GM12878 (cell line): ENCODE results near the gene SRCIN1. TPM values are rescaled to one million over a fixed set of nuclear protein-coding genes. Genes with fewer than 3 reads are reported as not detected.

Experiments used
- ATAC-seq: fragments of 200-7000 bp; cut with Tn5 transposase; 3 replicates; pipeline ENCODE4 v1.9.1; 2020; ENCODE audit warnings: mild to moderate bottlenecking, moderate library complexity
- BruUV-seq: library from RNA; stranded (reverse); fragments of 400-500 nt; replicated peaks from 2 replicates; lab custom pipeline; 2021; lab: Mats Ljungman, UMichigan
- CTCF ChIA-PET: fragments of 300-600 bp; sonication (Branson Sonifier 250); formaldehyde crosslinking; extraction: SDS; loops from one replicate; lab custom pipeline; 2021; ENCODE audit warnings: inconsistent platforms; lab: Yijun Ruan, JAX
- POLR2A ChIA-PET: fragments of 350-600 bp; formaldehyde crosslinking; extraction: SDS; loops from one replicate; lab custom pipeline; 2021; ENCODE audit warnings: inconsistent platforms; lab: Charles Lee
- RAD21 ChIA-PET: fragments of 300-600 bp; sonication (Branson Sonifier 250); formaldehyde crosslinking; loops from one replicate; lab custom pipeline; 2023; ENCODE audit warnings: antibody characterized with exemption; ENCODE audit not compliant: unreplicated experiment; lab: Charles Lee
- SMC1A ChIA-PET: fragments of 300-600 bp; sonication (Branson Sonifier 250); formaldehyde crosslinking; loops from one replicate; lab custom pipeline; 2023; ENCODE audit not compliant: unreplicated experiment, uncharacterized antibody; lab: Charles Lee
- DNase-seq: peaks from one replicate; pipeline ENCODE4 v3.0.0-alpha.2; 2011; ENCODE audit warnings: low read depth, low spot score
- FAIRE-seq: peaks from 3 replicates; lab custom pipeline; 2011; peaks lifted over from hg19 to GRCh38; lab: Jason Lieb, UNC
- H2AFZ ChIP-seq: 2 replicates; pipeline ENCODE4 v1.6.0; 2011; ENCODE audit warnings: low read depth, low read length, control low read depth; ENCODE audit not compliant: control insufficient read depth
- H3K27ac ChIP-seq: 2 replicates; pipeline ENCODE4 v1.5.1; 2011; ENCODE audit warnings: control low read depth; ENCODE audit not compliant: control insufficient read depth, insufficient read depth
- H3K27me3 ChIP-seq, 2 experiments: replicated peaks in 1 of 2; 2 replicates each; pipeline versions ENCODE4 v1.6.0 to v1.6.1; 2011; ENCODE audit warnings: low read length in 1 of 2; ENCODE audit not compliant: control insufficient read depth in 2 of 2, insufficient read depth in 2 of 2
- H3K36me3 ChIP-seq, 2 experiments: 2 replicates each; pipeline ENCODE4 v1.5.1; 2011; ENCODE audit warnings: low read length in 1 of 2; ENCODE audit not compliant: control insufficient read depth in 2 of 2, insufficient read depth in 2 of 2
- H3K4me1 ChIP-seq: 2 replicates; pipeline ENCODE4 v1.6.1; 2011; ENCODE audit warnings: mild to moderate bottlenecking, low read length, moderate library complexity, mixed read lengths; ENCODE audit not compliant: control insufficient read depth, insufficient read depth
- H3K4me2 ChIP-seq: 2 replicates; pipeline ENCODE4 v1.6.0; 2011; ENCODE audit warnings: control low read depth; ENCODE audit not compliant: control insufficient read depth, insufficient read depth
- H3K4me3 ChIP-seq: fragments of 200-600 bp; sonication (generic); 2 replicates; pipeline ENCODE4 v1.5.1; 2016
- H3K79me2 ChIP-seq: 2 replicates; pipeline ENCODE4 v1.6.0; 2011; ENCODE audit warnings: low read length; ENCODE audit not compliant: control insufficient read depth, insufficient read depth
- H3K9ac ChIP-seq: 2 replicates; pipeline ENCODE4 v1.8.0; 2011; ENCODE audit warnings: low read length, control low read depth, mixed read lengths; ENCODE audit not compliant: control insufficient read depth, insufficient read depth
- H3K9me3 ChIP-seq: replicated peaks from 3 replicates; pipeline ENCODE4 v1.5.1; 2011; ENCODE audit warnings: mild to moderate bottlenecking, low read length; ENCODE audit not compliant: control insufficient read depth, insufficient read depth
- H4K20me1 ChIP-seq: 2 replicates; pipeline ENCODE4 v1.6.0; 2011; ENCODE audit not compliant: control insufficient read depth, insufficient read depth
- CEBPB ChIP-seq, 2 experiments: fragments of 150-350 bp in 1 of 2; IDR thresholded peaks; 2 replicates each; pipeline ENCODE4 v1.6.1; 2012 to 2014; ENCODE audit warnings: low read depth in 2 of 2, low read length in 2 of 2, borderline replicate concordance in 1 of 2, inconsistent platforms in 1 of 2
- HDAC2 ChIP-seq: fragments of 200-600 bp; sonication (generic); IDR thresholded peaks from 2 replicates; pipeline ENCODE4 v1.6.1; 2017
- MAX ChIP-seq: IDR thresholded peaks from 2 replicates; pipeline ENCODE4 v1.6.1; 2012; ENCODE audit warnings: low read depth, low read length, improper control_type of control experiment
- MYC ChIP-seq: IDR thresholded peaks from 2 replicates; pipeline ENCODE4 v1.6.1; 2011; ENCODE audit warnings: mild to moderate bottlenecking, low read length, moderate library complexity, inconsistent platforms; ENCODE audit not compliant: insufficient read depth, insufficient replicate concordance, insufficient read length, severe bottlenecking
- SMARCA5 ChIP-seq: fragments of 450-650 bp; IDR thresholded peaks from 2 replicates; pipeline ENCODE4 v1.6.1; 2017; ENCODE audit warnings: mild to moderate bottlenecking
- ZBTB11 ChIP-seq: fragments of 450-650 bp; formaldehyde crosslinking; IDR thresholded peaks from 2 replicates; pipeline ENCODE4 v1.5.0; 2022; ENCODE audit warnings: mild to moderate bottlenecking, missing genetic modification characterization
- WGBS: methylation state at CpG from one replicate; pipeline ENCODE4 v1.1.6; 2016; ENCODE audit warnings: low lambda C conversion rate; ENCODE audit not compliant: insufficient replicate concordance, insufficient coverage; ENCODE audit errors: missing lambda C conversion rate; 5-methylcytosine and 5-hydroxymethylcytosine counted together
- in situ Hi-C: fragments of 300-500 bp; cut with MboI; formaldehyde crosslinking; loops from 9 replicates; pipeline ENCODE4 v1.14.3; 2018; ENCODE audit warnings: mixed read lengths
- intact Hi-C: fragments of 100-400 bp; cut with micrococcal nuclease; formaldehyde crosslinking; loops from one replicate; pipeline ENCODE4 v1.14.2; 2022; ENCODE audit not compliant: unreplicated experiment
- polyA plus RNA-seq, 11 experiments: library from polyadenylated mRNA; depleted of rRNA in 4 of 11; unstranded in 6 of 11; stranded (reverse) in 5 of 11; fragments of >200 nt; fragmentation: Nextera tagmentation in 4 of 11; fragmentation: Illumina TruSeq in 1 of 11; extraction: Ambion mirVana in 4 of 11; extraction: Trizol in 1 of 11; gene quantifications; 1 replicate in 1 of 11; 2 replicates in 10 of 11; pipeline versions ENCODE4 v1.2.1 to v1.2.3, GENCODE V29; 2011 to 2016; ENCODE audit warnings: inconsistent platforms in 2 of 11, missing spikeins in 2 of 11, low read depth in 1 of 11
- total RNA-seq, 4 experiments: library from RNA; depleted of rRNA in 3 of 4; stranded (reverse); fragments of >200 nt in 3 of 4; fragmentation: Illumina TruSeq in 1 of 4; extraction: Trizol in 1 of 4; gene quantifications; 2 replicates each; pipeline versions ENCODE4 v1.2.1 to v1.2.3, GENCODE V29; 2013 to 2021

The SRCIN1 gene
- total and polyA plus RNA-seq, 10 of the 15 experiments (the other 5 are each of a cell fraction or from before 2014, with no cell fraction given) = under 0.01 to 0.74 (median 0.20) TPM; not detected in 3

GRCh38 chr17:38577244-38577643 lies 28.5 kb downstream of the SRCIN1 start:
- TF ChIP-seq ZBTB11 (CRISPR knock-in tag) = no peak
- no peak for TF ChIP-seq HDAC2
- TF ChIP-seq MYC = no peak
- no peak for TF ChIP-seq SMARCA5
- TF ChIP-seq CEBPB (IDR thresholded peaks at IDR 0.05; ENCODE audit: borderline replicate concordance in 1 of 2, low read depth in 2 of 2, low read length in 2 of 2) = no peak
- no peak for TF ChIP-seq MAX
- DNase-seq (no peak), ATAC-seq (no peak), FAIRE-seq (no peak)
- in situ Hi-C loops = no loop called here
- H3K27me3 ChIP-seq = peaks cover 19 to 35% of the 10 kb centered on the region in 2 experiments
- H3K27ac ChIP-seq = no peak overlapping the region
- RAD21 ChIA-PET = no interaction called here
- no peaks in the 10 kb centered on the region for H3K4me1 ChIP-seq
- no TSS peak for BruUV-seq
- H2AFZ ChIP-seq = no peak overlapping the region
- H3K4me3 ChIP-seq = no peak overlapping the region
- SMC1A ChIA-PET = no interaction called here
- H3K79me2 ChIP-seq = no peaks in the 10 kb centered on the region
- CTCF ChIA-PET = interaction anchor here (0.5 kb wide), 2 partner anchors 64 to 347 kb away, joined by 3 read pairs; no protein-coding TSS in a partner anchor
- no peaks in the 10 kb centered on the region for H4K20me1 ChIP-seq
- H3K36me3 ChIP-seq = no peaks in the 10 kb centered on the region
- H3K9me3 ChIP-seq = no peaks in the 10 kb centered on the region
- intact Hi-C loops = no loop called here
- no peak overlapping the region for H3K9ac ChIP-seq
- no peak overlapping the region for H3K4me2 ChIP-seq
- WGBS = 31% methylated on average over 3 of the region's 3 CpGs
- POLR2A ChIA-PET = no interaction called here
